ENCODE results near the gene EMILIN1.

EMILIN1 gene

GRCh38 chr2:27078267-27079194, at the start of gene EMILIN1:
TSS of gene EMILIN1 (plus strand) at chr2:27078615. CDS start at chr2:27079066, 451 bp downstream.
- no peak for DNase-seq

- DNase-seq = no peak
These were observed 49.4 kb upstream of the EMILIN1 start for GRCh38 chr2:27029051-27029450.

GRCh38 chr2:27032495-27033252, 45.7 kb upstream of the EMILIN1 start, which contains the start of gene TMEM214:
TSS of gene TMEM214 (plus strand) at chr2:27032965. CDS start at chr2:27033016, 51 bp downstream.
- peak; percentile 79 to 89 for DNase-seq

- DNase-seq = no peak
These were observed 45.1 kb upstream of the EMILIN1 start for GRCh38 chr2:27033253-27033852.

- DNase-seq = no peak
These were observed 40.4 kb upstream of the EMILIN1 start for GRCh38 chr2:27038012-27038411.

- no peak for DNase-seq
These were observed 39.6 kb upstream of the EMILIN1 start for GRCh38 chr2:27038631-27039339.

- DNase-seq = no peak
These were observed 39.0 kb upstream of the EMILIN1 start for GRCh38 chr2:27039426-27039825.

- no peak for DNase-seq
These were observed 38.5 kb upstream of the EMILIN1 start for GRCh38 chr2:27039871-27040270.

- no peak for DNase-seq
These were observed 38.1 kb upstream of the EMILIN1 start for GRCh38 chr2:27040282-27040681.

GRCh38 chr2:27041752-27042151, 36.7 kb upstream of the EMILIN1 start:
- DNase-seq = no peak

- no peak for DNase-seq
These were observed 36.2 kb upstream of the EMILIN1 start for GRCh38 chr2:27042159-27042661.

- no peak for DNase-seq
These were observed 35.3 kb upstream of the EMILIN1 start for GRCh38 chr2:27042985-27043634.

- DNase-seq = no peak
These were observed 28.8 kb upstream of the EMILIN1 start for GRCh38 chr2:27049422-27050280.

GRCh38 chr2:27050281-27050995, 28.0 kb upstream of the EMILIN1 start:
- DNase-seq = peak; percentile 97 to 98

- DNase-seq = peak; percentile 94 to 97
These were observed 27.2 kb upstream of the EMILIN1 start, which contains the start of gene AGBL5 for GRCh38 chr2:27050996-27051901. TSS of gene AGBL5 (plus strand) at chr2:27051668. CDS start at chr2:27052959, 1,291 bp downstream.

- DNase-seq = no peak
These were observed 26.3 kb upstream of the EMILIN1 start for GRCh38 chr2:27051902-27052645.

- DNase-seq = no peak
These were observed 25.1 kb upstream of the EMILIN1 start for GRCh38 chr2:27053321-27053720.

GRCh38 chr2:27053776-27054175, 24.6 kb upstream of the EMILIN1 start:
- DNase-seq = no peak
